K562 (cell line): ENCODE measurements around the gene ECSCR. TPM values are rescaled to one million over a fixed set of nuclear protein-coding genes. Genes with fewer than 3 reads are reported as not detected.

Experiments used
- ATAC-seq: fragments of 200-7000 bp; cut with Tn5 transposase; 3 replicates; pipeline ENCODE4 v1.9.1; 2020; ENCODE audit warnings: moderate library complexity
- BruUV-seq: library from RNA; stranded (reverse); fragments of 400-500 nt; replicated peaks from 2 replicates; lab custom pipeline; 2021; lab: Mats Ljungman, UMichigan
- CTCF ChIA-PET: fragments of 300-600 bp; formaldehyde crosslinking; extraction: SDS; loops from one replicate; lab custom pipeline; 2021; ENCODE audit warnings: low intra/inter-chr PET ratio; lab: Yijun Ruan, JAX
- POLR2A ChIA-PET: fragments of 300-600, 350-650 bp; sonication (Branson Sonifier 250); formaldehyde crosslinking; extraction: SDS; loops from one replicate; lab custom pipeline; 2021; ENCODE audit warnings: antibody characterized with exemption, inconsistent platforms; lab: Yijun Ruan, JAX
- DNase-seq, 4 experiments: peaks; one replicate each; pipeline versions ENCODE4 v3.0.0 to v3.0.0-alpha.2; 2011 to 2018; ENCODE audit warnings: low spot score in 3 of 4, mixed read lengths in 3 of 4; ENCODE audit errors: extremely low read depth in 1 of 4
- FAIRE-seq: peaks from 2 replicates; lab custom pipeline; 2011; peaks lifted over from hg19 to GRCh38; lab: Jason Lieb, UNC
- H2AFZ ChIP-seq: 2 replicates; pipeline ENCODE4 v1.6.0; 2011; ENCODE audit warnings: low read depth, low read length, control low read depth, inconsistent platforms
- H3K27ac ChIP-seq: fragments of 200-600 bp; 3 replicates; pipeline ENCODE4 v1.8.0; 2011; ENCODE audit warnings: low read depth, mild to moderate bottlenecking, control low read depth, inconsistent platforms, low read length, moderate library complexity, mixed read lengths; ENCODE audit errors: extremely low read depth
- H3K27me3 ChIP-seq, 2 experiments: fragments of 300-600 bp in 1 of 2; 2 replicates in 1 of 2; 3 replicates in 1 of 2; pipeline versions ENCODE4 v1.6.0 to v1.8.0; 2011; ENCODE audit warnings: inconsistent platforms in 2 of 2, low read length in 2 of 2, mild to moderate bottlenecking in 1 of 2, mixed read lengths in 1 of 2, moderate library complexity in 1 of 2; ENCODE audit not compliant: control insufficient read depth in 2 of 2, insufficient read depth in 2 of 2
- H3K36me3 ChIP-seq: fragments of 300-600 bp; 3 replicates; pipeline ENCODE4 v1.8.0; 2011; ENCODE audit warnings: mild to moderate bottlenecking, low read length, inconsistent platforms; ENCODE audit not compliant: control insufficient read depth, insufficient read depth
- H3K4me1 ChIP-seq, 2 experiments: fragments of 200-600 bp in 1 of 2; replicated peaks in 1 of 2; 2 replicates in 1 of 2; 3 replicates in 1 of 2; pipeline versions ENCODE4 v1.5.1 to v1.8.0; 2011; ENCODE audit warnings: inconsistent platforms in 2 of 2, low read length in 2 of 2, mild to moderate bottlenecking in 1 of 2, mixed read lengths in 1 of 2, moderate library complexity in 1 of 2; ENCODE audit not compliant: control insufficient read depth in 2 of 2, insufficient read depth in 2 of 2
- H3K4me2 ChIP-seq: 2 replicates; pipeline ENCODE4 v1.6.1; 2011; ENCODE audit warnings: low read length, control low read depth, inconsistent platforms, mixed read lengths; ENCODE audit not compliant: insufficient read depth
- H3K4me3 ChIP-seq: fragments of 200-600 bp; sonication (generic), shearing (Covaris generic); 2 replicates; pipeline ENCODE4 v1.5.1; 2016; ENCODE audit warnings: control low read depth, inconsistent platforms
- H3K79me2 ChIP-seq: fragments of 200-600 bp; 3 replicates; pipeline ENCODE4 v1.8.0; 2011; ENCODE audit warnings: low read length, inconsistent platforms; ENCODE audit not compliant: control insufficient read depth, insufficient read depth
- H3K9ac ChIP-seq, 2 experiments: 2 replicates each; pipeline versions ENCODE4 v1.6.0 to v1.6.1; 2011; ENCODE audit warnings: low read depth in 2 of 2, low read length in 2 of 2, control low read depth in 1 of 2, inconsistent platforms in 1 of 2, mild to moderate bottlenecking in 1 of 2, mixed read lengths in 1 of 2; ENCODE audit not compliant: insufficient read depth in 1 of 2
- H3K9me1 ChIP-seq: one replicate; pipeline ENCODE4 v1.6.0; 2011; ENCODE audit warnings: inconsistent platforms, mild to moderate bottlenecking, low read length, moderate library complexity; ENCODE audit not compliant: control insufficient read depth, insufficient read depth
- H3K9me3 ChIP-seq: replicated peaks from 2 replicates; pipeline ENCODE4 v1.5.1; 2011; ENCODE audit warnings: low read depth, low read length, inconsistent platforms; ENCODE audit not compliant: control insufficient read depth, insufficient read depth
- H4K20me1 ChIP-seq: replicated peaks from 2 replicates; pipeline ENCODE4 v1.6.1; 2011; ENCODE audit warnings: low read length, inconsistent platforms, mixed read lengths; ENCODE audit not compliant: control insufficient read depth, insufficient read depth
- ARNT ChIP-seq, 2 experiments: fragments of 450-650 bp; IDR thresholded peaks; 2 replicates each; pipeline ENCODE4 v1.6.1; 2016; ENCODE audit warnings: mild to moderate bottlenecking in 1 of 2
- CC2D1A ChIP-seq: fragments of 450-650 bp; IDR thresholded peaks from 2 replicates; pipeline ENCODE4 v1.6.1; 2017; ENCODE audit warnings: mild to moderate bottlenecking
- MYC ChIP-seq, 2 experiments: fragments of 250-450 bp in 1 of 2; sonication (Bioruptor Pico) in 1 of 2; IDR thresholded peaks; 2 replicates each; pipeline versions ENCODE4 v1.5.1 to v1.6.1; 2012 to 2021; ENCODE audit warnings: low read depth in 2 of 2, borderline replicate concordance in 1 of 2, improper control_type of control experiment in 1 of 2, low read length in 1 of 2, mild to moderate bottlenecking in 1 of 2, moderate library complexity in 1 of 2
- PHF21A ChIP-seq: fragments of 450-650 bp; IDR thresholded peaks from 2 replicates; pipeline ENCODE4 v1.6.1; 2017; ENCODE audit warnings: low read depth, borderline replicate concordance
- ZNF77 ChIP-seq: fragments of 250-450 bp; sonication (Bioruptor Pico); IDR thresholded peaks from 2 replicates; pipeline ENCODE4 v1.5.0; 2020
- WGBS: fragments of 100-300 bp; shearing (Covaris generic); methylation state at CpG from one replicate; pipeline ENCODE4 v1.1.6; 2016; ENCODE audit warnings: low coverage, mixed read lengths; ENCODE audit not compliant: insufficient coverage; ENCODE audit errors: missing lambda C conversion rate; 5-methylcytosine and 5-hydroxymethylcytosine counted together
- in situ Hi-C: fragments of 300-500 bp; cut with MboI; formaldehyde crosslinking; loops from 4 replicates; pipeline ENCODE4 v1.15.0; 2018; ENCODE audit warnings: inconsistent platforms, mixed read lengths
- intact Hi-C: fragments of 100-400 bp; cut with micrococcal nuclease; formaldehyde crosslinking; loops from 2 replicates; pipeline ENCODE4 v1.14.2; 2022
- polyA plus RNA-seq, 8 experiments: library from polyadenylated mRNA; depleted of rRNA in 4 of 8; stranded (reverse) in 5 of 8; unstranded in 3 of 8; fragments of >200 nt; fragmentation: Nextera tagmentation in 2 of 8; fragmentation: Illumina TruSeq in 1 of 8; extraction: Ambion mirVana in 2 of 8; extraction: Trizol in 1 of 8; gene quantifications; 2 replicates each; pipeline versions ENCODE4 v1.2.1 to v1.2.3, GENCODE V29; 2011 to 2014; ENCODE audit warnings: inconsistent platforms in 1 of 8, missing spikeins in 1 of 8
- total RNA-seq, 7 experiments: library from RNA; depleted of rRNA in 6 of 7; stranded (reverse); fragments of >200 nt in 6 of 7; fragmentation: Illumina TruSeq in 2 of 7; extraction: Trizol in 2 of 7; gene quantifications; 2 replicates each; pipeline versions ENCODE4 v1.2.1 to v1.2.3, GENCODE V29; 2011 to 2021; ENCODE audit warnings: low replicate concordance in 1 of 7
- TF ChIP-seq, protein P1 (sequence below): fragments of 250-450 bp; sonication (Bioruptor Pico); IDR thresholded peaks from 2 replicates; pipeline ENCODE4 v1.8.0; 2021; ENCODE audit warnings: mild to moderate bottlenecking, moderate library complexity
- TF ChIP-seq, protein P2 (sequence below), 3 experiments: IDR thresholded peaks in 2 of 3; conservative IDR thresholded peaks in 1 of 3; 2 replicates each; pipeline ENCODE4 v1.5.1; 2011 to 2012; ENCODE audit warnings: low read length in 3 of 3, mild to moderate bottlenecking in 3 of 3, control low read depth in 2 of 3, improper control_type of control experiment in 1 of 3, inconsistent platforms in 1 of 3, low read depth in 1 of 3, mixed read lengths in 1 of 3, moderate library complexity in 1 of 3; ENCODE audit not compliant: insufficient read depth in 2 of 3

The ECSCR gene
- total and polyA plus RNA-seq, 9 of the 15 experiments (the other 6 are each of a cell fraction or from before 2014, with no cell fraction given): 0.10 to 0.25 (median 0.13) TPM; not detected in 6

DNA sequence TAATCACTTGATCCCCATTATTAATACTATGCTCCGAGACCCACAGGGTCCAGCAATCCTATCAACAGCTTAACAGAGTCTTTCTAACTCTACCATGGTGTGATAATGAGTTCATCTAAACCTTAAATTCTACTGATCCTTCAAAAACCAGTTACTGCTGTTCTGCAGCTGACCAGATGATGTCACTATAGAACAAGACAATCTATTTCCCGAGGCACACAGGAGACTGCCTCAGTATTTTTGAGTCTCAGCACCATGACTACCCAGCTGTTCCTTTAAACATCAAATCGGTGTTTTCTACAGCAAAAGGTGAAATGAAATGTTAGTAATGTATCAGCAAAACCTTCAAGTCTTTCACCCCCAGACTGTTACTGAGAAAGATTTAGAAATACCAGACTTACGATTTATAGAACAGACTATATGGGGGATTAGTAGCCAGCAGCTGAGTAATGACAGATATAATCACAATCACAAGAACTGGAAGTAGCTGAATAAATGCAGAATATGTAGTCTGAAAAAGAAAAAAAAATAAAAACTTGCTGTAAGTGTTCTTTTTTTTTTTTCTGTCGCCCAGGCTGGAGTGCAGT is 40.1 kb downstream of the ECSCR start (continued):
- TF ChIP-seq MYC (IDR thresholded peaks at IDR 0.05; ENCODE audit: low read depth, low read length) (0 out of 2 replicates have a peak, but pooled peaks have one; percentile 16), MYC (CRISPR knock-in tag; IDR thresholded peaks at IDR 0.05; ENCODE audit: borderline replicate concordance, low read depth) (no peak), CC2D1A (peak; percentile 57), ZNF77 (no peak), ARNT (IDR thresholded peaks at IDR 0.05) (0 out of 4 replicates have a peak, but pooled peaks of 1 of the 2 experiments have one; percentile 40)
- TF ChIP-seq, protein P1, sequence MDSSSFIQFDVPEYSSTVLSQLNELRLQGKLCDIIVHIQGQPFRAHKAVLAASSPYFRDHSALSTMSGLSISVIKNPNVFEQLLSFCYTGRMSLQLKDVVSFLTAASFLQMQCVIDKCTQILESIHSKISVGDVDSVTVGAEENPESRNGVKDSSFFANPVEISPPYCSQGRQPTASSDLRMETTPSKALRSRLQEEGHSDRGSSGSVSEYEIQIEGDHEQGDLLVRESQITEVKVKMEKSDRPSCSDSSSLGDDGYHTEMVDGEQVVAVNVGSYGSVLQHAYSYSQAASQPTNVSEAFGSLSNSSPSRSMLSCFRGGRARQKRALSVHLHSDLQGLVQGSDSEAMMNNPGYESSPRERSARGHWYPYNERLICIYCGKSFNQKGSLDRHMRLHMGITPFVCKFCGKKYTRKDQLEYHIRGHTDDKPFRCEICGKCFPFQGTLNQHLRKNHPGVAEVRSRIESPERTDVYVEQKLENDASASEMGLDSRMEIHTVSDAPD (CRISPR knock-in tag): no peak

DNA sequence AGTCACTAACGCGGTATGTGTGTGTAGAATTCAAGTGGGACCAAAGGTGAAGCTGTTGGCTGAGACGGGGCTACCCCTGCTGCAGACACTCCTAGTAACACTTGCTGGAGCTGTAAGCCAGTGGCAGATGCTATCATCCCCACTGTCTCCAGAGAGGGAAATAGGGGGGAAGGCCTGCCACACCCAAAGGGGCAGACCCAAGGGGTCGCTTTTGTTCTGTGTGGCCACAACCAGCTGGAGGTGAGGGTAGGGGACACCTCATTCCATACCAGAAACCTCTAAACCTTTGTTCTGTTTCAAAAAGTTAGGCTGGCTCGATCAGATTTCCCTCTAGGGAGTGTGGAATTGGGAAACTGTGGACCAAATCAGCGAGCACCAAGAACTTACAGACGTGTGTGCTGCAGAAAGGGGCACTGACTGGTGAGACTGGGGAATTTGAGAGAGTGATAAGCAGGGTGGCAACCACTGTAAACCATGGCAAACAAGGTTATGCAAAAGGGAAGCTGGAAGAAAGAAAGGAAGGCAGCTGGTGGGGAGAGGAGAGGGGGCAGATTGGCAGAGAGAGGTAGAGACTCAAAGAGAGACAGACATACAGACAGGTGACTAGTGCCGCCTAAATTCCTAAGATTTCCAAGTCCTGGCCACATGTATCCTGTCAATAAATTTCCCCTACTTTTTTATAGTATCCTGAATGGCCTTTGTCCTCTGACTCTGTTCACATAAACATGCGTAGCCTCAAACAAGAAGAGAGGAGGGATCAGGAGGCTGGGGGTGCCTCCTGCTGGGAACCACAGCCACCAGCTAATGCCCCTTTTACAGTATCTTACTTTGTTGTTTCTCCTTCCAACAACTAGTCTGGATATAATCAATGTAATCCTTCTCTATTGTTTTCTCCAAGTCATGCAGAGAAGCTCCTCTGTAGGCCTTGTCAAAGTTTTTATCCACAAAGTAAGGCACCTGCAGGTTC is 43.0 kb downstream of the ECSCR start:
- no peaks in the 10 kb centered on the region for H3K79me2 ChIP-seq
- ChIA-PET CTCF (no interaction called here), POLR2A (interaction anchor here (0.5 to 1.8 kb wide), 9 partner anchors 15 to 634 kb away, joined by 3 to 9 read pairs (median 3); partner anchors contain the start of gene SPATA24)
- H3K9me3 ChIP-seq: no peaks in the 10 kb centered on the region
- H3K27me3 ChIP-seq: no peaks in the 10 kb centered on the region
- H3K4me1 ChIP-seq: peaks cover 7 to 13% of the 10 kb centered on the region in 2 experiments
- no peak for FAIRE-seq
- H4K20me1 ChIP-seq: no peaks in the 10 kb centered on the region
- H3K9me1 ChIP-seq: no peaks in the 10 kb centered on the region
- intact Hi-C loops: loop anchor here (5.0 to 10.0 kb wide), 3 partner anchors 132 to 345 kb away; no protein-coding TSS in a partner anchor
- in situ Hi-C loops: loop anchor here (5.0 to 10.0 kb wide), 2 partner anchors 98 to 345 kb away; no protein-coding TSS in a partner anchor
- WGBS: 52% methylated on average over 8 of the region's 9 CpGs
- no TSS peak for BruUV-seq
- H3K36me3 ChIP-seq: no peaks in the 10 kb centered on the region
- H3K27ac ChIP-seq: no peak overlapping the region
- no peak overlapping the region for H3K4me2 ChIP-seq
- no peak overlapping the region for H3K4me3 ChIP-seq
- no peak overlapping the region for H2AFZ ChIP-seq
- DNase-seq: no peak
- peak; percentile 43; the same call in 1 of the 3 replicates for ATAC-seq
- H3K9ac ChIP-seq: no peak overlapping the region
- TF ChIP-seq PHF21A: no peak
- TF ChIP-seq, protein P2, sequence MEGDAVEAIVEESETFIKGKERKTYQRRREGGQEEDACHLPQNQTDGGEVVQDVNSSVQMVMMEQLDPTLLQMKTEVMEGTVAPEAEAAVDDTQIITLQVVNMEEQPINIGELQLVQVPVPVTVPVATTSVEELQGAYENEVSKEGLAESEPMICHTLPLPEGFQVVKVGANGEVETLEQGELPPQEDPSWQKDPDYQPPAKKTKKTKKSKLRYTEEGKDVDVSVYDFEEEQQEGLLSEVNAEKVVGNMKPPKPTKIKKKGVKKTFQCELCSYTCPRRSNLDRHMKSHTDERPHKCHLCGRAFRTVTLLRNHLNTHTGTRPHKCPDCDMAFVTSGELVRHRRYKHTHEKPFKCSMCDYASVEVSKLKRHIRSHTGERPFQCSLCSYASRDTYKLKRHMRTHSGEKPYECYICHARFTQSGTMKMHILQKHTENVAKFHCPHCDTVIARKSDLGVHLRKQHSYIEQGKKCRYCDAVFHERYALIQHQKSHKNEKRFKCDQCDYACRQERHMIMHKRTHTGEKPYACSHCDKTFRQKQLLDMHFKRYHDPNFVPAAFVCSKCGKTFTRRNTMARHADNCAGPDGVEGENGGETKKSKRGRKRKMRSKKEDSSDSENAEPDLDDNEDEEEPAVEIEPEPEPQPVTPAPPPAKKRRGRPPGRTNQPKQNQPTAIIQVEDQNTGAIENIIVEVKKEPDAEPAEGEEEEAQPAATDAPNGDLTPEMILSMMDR (IDR thresholded peaks at IDR 0.05 in 2 of 3, conservative IDR thresholded peaks at IDR 0.05 in 1 of 3; ENCODE audit: insufficient read depth in 2 of 3, low read depth in 1 of 3, low read length in 3 of 3): peak; percentile 19 to 49 (median 21); a peak in 3 of 6 replicates
